HCT116 (cell line): Measurements from ENCODE around the gene MAOA. TPM values are rescaled to one million over a fixed set of nuclear protein-coding genes. Genes with fewer than 3 reads are reported as not detected.

Source experiments
- ATAC-seq: fragments of 200-7000 bp; cut with Tn5 transposase; 2 replicates; pipeline ENCODE4 v1.9.1; 2020; ENCODE audit warnings: mild to moderate bottlenecking, moderate library complexity
- BruUV-seq: library from RNA; stranded (reverse); fragments of 400-500 nt; replicated peaks from 2 replicates; lab custom pipeline; 2021; lab: Mats Ljungman, UMichigan
- CTCF ChIA-PET: fragments of 300-600 bp; sonication (Branson Sonifier 250); formaldehyde crosslinking; loops from one replicate; lab custom pipeline; 2021; ENCODE audit warnings: antibody characterized with exemption; lab: Charles Lee
- POLR2A ChIA-PET: fragments of 300-600, 350-600 bp; sonication (Branson Sonifier 250); formaldehyde crosslinking; loops from one replicate; lab custom pipeline; 2021; ENCODE audit warnings: antibody characterized with exemption; lab: Charles Lee
- RAD21 ChIA-PET, 2 experiments: fragments of 300-600 bp; sonication (Branson Sonifier 250); formaldehyde crosslinking; loops; one replicate each; lab custom pipeline; 2023; ENCODE audit warnings: low total read pairs in 2 of 2; ENCODE audit not compliant: uncharacterized antibody in 2 of 2, unreplicated experiment in 2 of 2, low non-redundant PET in 1 of 2; lab: Charles Lee
- DNase-seq: peaks from one replicate; pipeline ENCODE4 v3.0.0-alpha.2; 2010; ENCODE audit warnings: low read depth, low spot score
- H2AFZ ChIP-seq: fragments of 200-600 bp; shearing (Covaris generic), sonication (generic); 2 replicates; pipeline ENCODE4 v1.6.1; 2017; ENCODE audit warnings: low read depth, mixed run types, mixed read lengths, antibody characterized with exemption, low read length; ENCODE audit not compliant: poor library complexity, severe bottlenecking
- H3K27ac ChIP-seq: 2 replicates; pipeline ENCODE4 v1.5.1; 2012; ENCODE audit warnings: low read depth, low read length
- H3K27me3 ChIP-seq: fragments of 200-600 bp; sonication (generic); 2 replicates; pipeline ENCODE4 v1.6.1; 2016; ENCODE audit warnings: mixed run types, low read length, mixed read lengths; ENCODE audit not compliant: insufficient read depth
- H3K36me3 ChIP-seq, 2 experiments: fragments of 200-500 bp in 1 of 2; fragments of 200-600 bp in 1 of 2; sonication (Bioruptor generic) in 1 of 2; sonication (generic) in 1 of 2; 2 replicates each; pipeline versions ENCODE4 v1.5.1 to v1.6.1; 2014 to 2016; ENCODE audit warnings: low read length in 2 of 2, inconsistent platforms in 1 of 2, mixed read lengths in 1 of 2, mixed run types in 1 of 2; ENCODE audit not compliant: insufficient read depth in 2 of 2, control insufficient read depth in 1 of 2
- H3K4me1 ChIP-seq, 2 experiments: fragments of 200-600 bp in 1 of 2; sonication (generic) in 1 of 2; 2 replicates each; pipeline versions ENCODE4 v1.5.1 to v1.6.1; 2012 to 2017; ENCODE audit warnings: low read length in 2 of 2, inconsistent platforms in 1 of 2, mild to moderate bottlenecking in 1 of 2, mixed read lengths in 1 of 2, mixed run types in 1 of 2, moderate library complexity in 1 of 2; ENCODE audit not compliant: insufficient read depth in 2 of 2, control insufficient read depth in 1 of 2
- H3K4me2 ChIP-seq: fragments of 200-600 bp; sonication (generic); 2 replicates; pipeline ENCODE4 v1.6.1; 2017; ENCODE audit warnings: mixed run types, low read length, mixed read lengths
- H3K4me3 ChIP-seq, 2 experiments: fragments of 200-600 bp in 1 of 2; sonication (generic) in 1 of 2; replicated peaks in 1 of 2; 2 replicates each; pipeline ENCODE4 v1.5.1; 2011 to 2016; ENCODE audit warnings: low read length in 2 of 2, control low read depth in 1 of 2, low read depth in 1 of 2, mild to moderate bottlenecking in 1 of 2, mixed read lengths in 1 of 2, mixed run types in 1 of 2
- H3K79me2 ChIP-seq: fragments of 200-600 bp; sonication (generic); 2 replicates; pipeline ENCODE4 v1.6.1; 2017; ENCODE audit warnings: mild to moderate bottlenecking, mixed run types, low read length, moderate library complexity, mixed read lengths; ENCODE audit not compliant: insufficient read depth
- H3K9ac ChIP-seq: fragments of 200-600 bp; sonication (generic); 2 replicates; pipeline ENCODE4 v1.6.1; 2016; ENCODE audit warnings: low read length, mixed read lengths
- H3K9me2 ChIP-seq: fragments of 200-600 bp; sonication (generic), shearing (Covaris generic); 2 replicates; pipeline ENCODE4 v1.6.1; 2017; ENCODE audit warnings: mixed run types, mild to moderate bottlenecking, moderate library complexity; ENCODE audit not compliant: insufficient read depth
- H3K9me3 ChIP-seq, 2 experiments: fragments of 200-500 bp in 1 of 2; fragments of 200-600 bp in 1 of 2; sonication (Bioruptor generic) in 1 of 2; sonication (generic) in 1 of 2; 2 replicates each; pipeline ENCODE4 v1.6.1; 2014 to 2017; ENCODE audit warnings: low read length in 2 of 2, mixed read lengths in 2 of 2, inconsistent platforms in 1 of 2, low read depth in 1 of 2, mild to moderate bottlenecking in 1 of 2, mixed run types in 1 of 2, moderate library complexity in 1 of 2; ENCODE audit not compliant: control insufficient read depth in 1 of 2, insufficient read depth in 1 of 2
- H4K20me1 ChIP-seq: fragments of 200-600 bp; sonication (generic), shearing (Covaris generic); 2 replicates; pipeline ENCODE4 v1.6.1; 2017; ENCODE audit warnings: mixed run types, mild to moderate bottlenecking, moderate library complexity; ENCODE audit not compliant: insufficient read depth
- ATF3 ChIP-seq: IDR thresholded peaks from 2 replicates; pipeline ENCODE4 v1.6.1; 2012
- CBX3 ChIP-seq: IDR thresholded peaks from 2 replicates; pipeline ENCODE4 v1.6.1; 2012; ENCODE audit warnings: low read depth
- FOSL1 ChIP-seq: IDR thresholded peaks from 2 replicates; pipeline ENCODE4 v1.6.1; 2012; ENCODE audit warnings: low read depth
- JUND ChIP-seq: IDR thresholded peaks from 2 replicates; pipeline ENCODE4 v1.6.1; 2012
- POLR2A ChIP-seq: IDR thresholded peaks from 2 replicates; pipeline ENCODE4 v1.7.0; 2011; ENCODE audit warnings: borderline replicate concordance; ENCODE audit not compliant: insufficient read depth, insufficient read length; ENCODE audit errors: extremely low read depth
- POLR2AphosphoS5 ChIP-seq: IDR thresholded peaks from 2 replicates; pipeline ENCODE4 v1.6.1; 2011; ENCODE audit warnings: mild to moderate bottlenecking, low read depth, low read length, moderate library complexity
- RAD21 ChIP-seq: IDR thresholded peaks from 2 replicates; pipeline ENCODE4 v1.6.1; 2012; ENCODE audit warnings: low read depth, mild to moderate bottlenecking
- SRF ChIP-seq: IDR thresholded peaks from 2 replicates; pipeline ENCODE4 v1.6.1; 2012; ENCODE audit warnings: low read depth
- ZBTB33 ChIP-seq: IDR thresholded peaks from 2 replicates; pipeline ENCODE4 v1.6.1; 2011; ENCODE audit warnings: mild to moderate bottlenecking, low read length, moderate library complexity; ENCODE audit not compliant: insufficient replicate concordance; ENCODE audit errors: extremely low read depth
- ZFX ChIP-seq: fragments of 450-650 bp; IDR thresholded peaks from 2 replicates; pipeline ENCODE4 v1.6.1; 2017
- ZNF274 ChIP-seq: fragments of 200-500 bp; sonication (Bioruptor generic); IDR thresholded peaks from 2 replicates; pipeline ENCODE4 v1.6.1; 2014; ENCODE audit warnings: mild to moderate bottlenecking, low read depth, low read length, inconsistent platforms
- intact Hi-C: fragments of 100-400 bp; cut with micrococcal nuclease; formaldehyde crosslinking; loops from 2 replicates; pipeline ENCODE4 v1.10.0; 2022
- total RNA-seq: library from RNA; stranded (reverse); gene quantifications from one replicate; pipeline ENCODE4 v1.2.1, GENCODE V29; 2021; ENCODE audit not compliant: unreplicated experiment
- TF ChIP-seq, protein P1 (sequence below): IDR thresholded peaks from 2 replicates; pipeline ENCODE4 v1.6.1; 2012; ENCODE audit warnings: low read depth
- TF ChIP-seq, protein P2 (sequence below): IDR thresholded peaks from 2 replicates; pipeline ENCODE4 v1.6.1; 2012
- TF ChIP-seq, protein P3 (sequence below), 3 experiments: fragments of 200-600 bp in 1 of 3; sonication (generic) in 1 of 3; IDR thresholded peaks in 2 of 3; conservative IDR thresholded peaks in 1 of 3; 2 replicates each; pipeline ENCODE4 v1.5.1; 2012 to 2017; ENCODE audit warnings: low read depth in 2 of 3, low read length in 2 of 3, antibody characterized with exemption in 1 of 3, borderline replicate concordance in 1 of 3, control low read depth in 1 of 3, mild to moderate bottlenecking in 1 of 3, mixed read lengths in 1 of 3, mixed run types in 1 of 3, moderate library complexity in 1 of 3; ENCODE audit not compliant: insufficient read depth in 1 of 3

The MAOA gene
- total RNA-seq, 1 experiment from 2014 or later, result 13.6 TPM

GRCh38 chrX:43733699-43734098, 77.6 kb downstream of the MAOA start:
- ATAC-seq, result no peak
- no peak overlapping the region for H3K4me3 ChIP-seq
- BruUV-seq, result no TSS peak
- ChIA-PET CTCF (interaction anchor here (1.5 kb wide), 1 partner anchor 16 kb away, joined by 3 read pairs; no protein-coding TSS in a partner anchor), RAD21 (no interaction called here), POLR2A (no interaction called here)
- no peaks in the 10 kb centered on the region for H3K9me2 ChIP-seq
- H3K79me2 ChIP-seq, result no peaks in the 10 kb centered on the region
- no peaks in the 10 kb centered on the region for H4K20me1 ChIP-seq
- H3K4me2 ChIP-seq, result no peak overlapping the region
- no peaks in the 10 kb centered on the region for H3K4me1 ChIP-seq
- no peak for DNase-seq
- no peak overlapping the region for H3K27ac ChIP-seq
- H2AFZ ChIP-seq, result no peak overlapping the region
- TF ChIP-seq ZBTB33 (no peak), POLR2AphosphoS5 (no peak), ZNF274 (no peak), ZFX (no peak), ATF3 (no peak), FOSL1 (no peak), POLR2A (no peak), CBX3 (no peak), JUND (no peak), SRF (no peak), RAD21 (no peak)
- TF ChIP-seq, protein P1, sequence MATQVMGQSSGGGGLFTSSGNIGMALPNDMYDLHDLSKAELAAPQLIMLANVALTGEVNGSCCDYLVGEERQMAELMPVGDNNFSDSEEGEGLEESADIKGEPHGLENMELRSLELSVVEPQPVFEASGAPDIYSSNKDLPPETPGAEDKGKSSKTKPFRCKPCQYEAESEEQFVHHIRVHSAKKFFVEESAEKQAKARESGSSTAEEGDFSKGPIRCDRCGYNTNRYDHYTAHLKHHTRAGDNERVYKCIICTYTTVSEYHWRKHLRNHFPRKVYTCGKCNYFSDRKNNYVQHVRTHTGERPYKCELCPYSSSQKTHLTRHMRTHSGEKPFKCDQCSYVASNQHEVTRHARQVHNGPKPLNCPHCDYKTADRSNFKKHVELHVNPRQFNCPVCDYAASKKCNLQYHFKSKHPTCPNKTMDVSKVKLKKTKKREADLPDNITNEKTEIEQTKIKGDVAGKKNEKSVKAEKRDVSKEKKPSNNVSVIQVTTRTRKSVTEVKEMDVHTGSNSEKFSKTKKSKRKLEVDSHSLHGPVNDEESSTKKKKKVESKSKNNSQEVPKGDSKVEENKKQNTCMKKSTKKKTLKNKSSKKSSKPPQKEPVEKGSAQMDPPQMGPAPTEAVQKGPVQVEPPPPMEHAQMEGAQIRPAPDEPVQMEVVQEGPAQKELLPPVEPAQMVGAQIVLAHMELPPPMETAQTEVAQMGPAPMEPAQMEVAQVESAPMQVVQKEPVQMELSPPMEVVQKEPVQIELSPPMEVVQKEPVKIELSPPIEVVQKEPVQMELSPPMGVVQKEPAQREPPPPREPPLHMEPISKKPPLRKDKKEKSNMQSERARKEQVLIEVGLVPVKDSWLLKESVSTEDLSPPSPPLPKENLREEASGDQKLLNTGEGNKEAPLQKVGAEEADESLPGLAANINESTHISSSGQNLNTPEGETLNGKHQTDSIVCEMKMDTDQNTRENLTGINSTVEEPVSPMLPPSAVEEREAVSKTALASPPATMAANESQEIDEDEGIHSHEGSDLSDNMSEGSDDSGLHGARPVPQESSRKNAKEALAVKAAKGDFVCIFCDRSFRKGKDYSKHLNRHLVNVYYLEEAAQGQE, result no peak
- TF ChIP-seq, protein P2, sequence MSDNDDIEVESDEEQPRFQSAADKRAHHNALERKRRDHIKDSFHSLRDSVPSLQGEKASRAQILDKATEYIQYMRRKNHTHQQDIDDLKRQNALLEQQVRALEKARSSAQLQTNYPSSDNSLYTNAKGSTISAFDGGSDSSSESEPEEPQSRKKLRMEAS, result no peak
- TF ChIP-seq, protein P3, sequence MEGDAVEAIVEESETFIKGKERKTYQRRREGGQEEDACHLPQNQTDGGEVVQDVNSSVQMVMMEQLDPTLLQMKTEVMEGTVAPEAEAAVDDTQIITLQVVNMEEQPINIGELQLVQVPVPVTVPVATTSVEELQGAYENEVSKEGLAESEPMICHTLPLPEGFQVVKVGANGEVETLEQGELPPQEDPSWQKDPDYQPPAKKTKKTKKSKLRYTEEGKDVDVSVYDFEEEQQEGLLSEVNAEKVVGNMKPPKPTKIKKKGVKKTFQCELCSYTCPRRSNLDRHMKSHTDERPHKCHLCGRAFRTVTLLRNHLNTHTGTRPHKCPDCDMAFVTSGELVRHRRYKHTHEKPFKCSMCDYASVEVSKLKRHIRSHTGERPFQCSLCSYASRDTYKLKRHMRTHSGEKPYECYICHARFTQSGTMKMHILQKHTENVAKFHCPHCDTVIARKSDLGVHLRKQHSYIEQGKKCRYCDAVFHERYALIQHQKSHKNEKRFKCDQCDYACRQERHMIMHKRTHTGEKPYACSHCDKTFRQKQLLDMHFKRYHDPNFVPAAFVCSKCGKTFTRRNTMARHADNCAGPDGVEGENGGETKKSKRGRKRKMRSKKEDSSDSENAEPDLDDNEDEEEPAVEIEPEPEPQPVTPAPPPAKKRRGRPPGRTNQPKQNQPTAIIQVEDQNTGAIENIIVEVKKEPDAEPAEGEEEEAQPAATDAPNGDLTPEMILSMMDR (IDR thresholded peaks at IDR 0.05 in 2 of 3, conservative IDR thresholded peaks at IDR 0.05 in 1 of 3; ENCODE audit: borderline replicate concordance in 1 of 3, insufficient read depth in 1 of 3, low read depth in 2 of 3, low read length in 2 of 3), result no peak
- H3K36me3 ChIP-seq, result no peaks in the 10 kb centered on the region
- H3K9ac ChIP-seq, result no peak overlapping the region
- no peaks in the 10 kb centered on the region for H3K9me3 ChIP-seq
- intact Hi-C loops, result no loop called here
- no peaks in the 10 kb centered on the region for H3K27me3 ChIP-seq
